ENCODE results near the gene ZBTB44.
"Not testable (repeated sequence)": the region's sequence is repeated elsewhere in the genome, so short reads cannot be mapped to it uniquely, and the experiment has no call there.

ZBTB44 gene

GRCh38 chr11:130314184-130314749 lies 450 bp downstream of the ZBTB44 start:
- DNase-seq (ENCODE audit: low read depth, low spot score) = no peak
- H3K4me3 ChIP-seq (ENCODE audit: low read length) = peak overlapping the region; percentile 82

GRCh38 chr11:130313383-130314183 lies 1.1 kb downstream of the ZBTB44 start:
- DNase-seq (ENCODE audit: low read depth, low spot score) = no peak
- peak overlapping the region; percentile 82 for H3K4me3 ChIP-seq (ENCODE audit: low read length)

GRCh38 chr11:130312046-130312445 lies 2.7 kb downstream of the ZBTB44 start:
- DNase-seq (ENCODE audit: low read depth, low spot score) = no peak
- H3K4me3 ChIP-seq (ENCODE audit: low read length) = no peak overlapping the region

GRCh38 chr11:130310622-130311021 lies 4.1 kb downstream of the ZBTB44 start:
- H3K4me3 ChIP-seq (ENCODE audit: low read length) = no peak overlapping the region
- DNase-seq (ENCODE audit: low read depth, low spot score) = no peak

GRCh38 chr11:130308886-130309285 lies 5.8 kb downstream of the ZBTB44 start:
- H3K4me3 ChIP-seq (ENCODE audit: low read length) = no peak overlapping the region
- DNase-seq (ENCODE audit: low read depth, low spot score) = no peak

GRCh38 chr11:130308059-130308458 lies 6.7 kb downstream of the ZBTB44 start:
- H3K4me3 ChIP-seq (ENCODE audit: low read length) = no peak overlapping the region
- DNase-seq (ENCODE audit: low read depth, low spot score) = no peak

- DNase-seq (ENCODE audit: low read depth, low spot score) = no peak
- H3K4me3 ChIP-seq (ENCODE audit: low read length) = no peak overlapping the region
Observed at GRCh38 chr11:130304651-130305050, 10.1 kb downstream of the ZBTB44 start.

- DNase-seq (ENCODE audit: low read depth, low spot score) = no peak
- H3K4me3 ChIP-seq (ENCODE audit: low read length) = no peak overlapping the region
Observed at GRCh38 chr11:130301002-130301401, 13.7 kb downstream of the ZBTB44 start.

- H3K4me3 ChIP-seq (ENCODE audit: low read length) = no peak overlapping the region
- DNase-seq (ENCODE audit: low read depth, low spot score) = no peak
Observed at GRCh38 chr11:130300567-130300966, 14.2 kb downstream of the ZBTB44 start.

GRCh38 chr11:130299978-130300377 lies 14.7 kb downstream of the ZBTB44 start:
- no peak for DNase-seq (ENCODE audit: low read depth, low spot score)
- no peak overlapping the region for H3K4me3 ChIP-seq (ENCODE audit: low read length)

GRCh38 chr11:130295657-130296056 lies 19.1 kb downstream of the ZBTB44 start:
- DNase-seq (ENCODE audit: low read depth, low spot score) = no peak
- no peak overlapping the region for H3K4me3 ChIP-seq (ENCODE audit: low read length)

GRCh38 chr11:130282111-130282510 lies 32.6 kb downstream of the ZBTB44 start:
- no peak for DNase-seq (ENCODE audit: low read depth, low spot score)
- no peak overlapping the region for H3K4me3 ChIP-seq (ENCODE audit: low read length)

GRCh38 chr11:130281341-130281740 lies 33.4 kb downstream of the ZBTB44 start:
- H3K4me3 ChIP-seq (ENCODE audit: low read length); DNase-seq (ENCODE audit: low read depth, low spot score): not testable (repeated sequence)

GRCh38 chr11:130279989-130280388 lies 34.7 kb downstream of the ZBTB44 start:
- no peak for DNase-seq (ENCODE audit: low read depth, low spot score)
- no peak overlapping the region for H3K4me3 ChIP-seq (ENCODE audit: low read length)

GRCh38 chr11:130278745-130279144 lies 36.0 kb downstream of the ZBTB44 start:
- no peak for DNase-seq (ENCODE audit: low read depth, low spot score)
- H3K4me3 ChIP-seq (ENCODE audit: low read length) = no peak overlapping the region

GRCh38 chr11:130278151-130278550 lies 36.6 kb downstream of the ZBTB44 start:
- H3K4me3 ChIP-seq (ENCODE audit: low read length) = no peak overlapping the region
- DNase-seq (ENCODE audit: low read depth, low spot score) = peak; percentile 6

- DNase-seq (ENCODE audit: low read depth, low spot score) = no peak
- no peak overlapping the region for H3K4me3 ChIP-seq (ENCODE audit: low read length)
Observed at GRCh38 chr11:130272336-130272735, 42.4 kb downstream of the ZBTB44 start.

- DNase-seq (ENCODE audit: low read depth, low spot score) = no peak
Observed at GRCh38 chr11:130269326-130269943, 45.3 kb downstream of the ZBTB44 start.

GRCh38 chr11:130263351-130263750 lies 51.4 kb downstream of the ZBTB44 start:
- no peak for DNase-seq (ENCODE audit: low read depth, low spot score)
- H3K4me3 ChIP-seq (ENCODE audit: low read length) = no peak overlapping the region

More at GRCh38 chr11:130269326-130269943, 45.3 kb downstream of the ZBTB44 start:
- H3K4me3 ChIP-seq (ENCODE audit: low read length) = no peak overlapping the region

- H3K4me3 ChIP-seq (ENCODE audit: low read length) = no peak overlapping the region
- no peak for DNase-seq (ENCODE audit: low read depth, low spot score)
Observed at GRCh38 chr11:130262424-130262823, 52.3 kb downstream of the ZBTB44 start.
